LNCaP clone FGC (cell line): ENCODE measurements around the gene CABP7.

Source experiments
- DNase-seq: peaks from one replicate; pipeline ENCODE4 v3.0.0-alpha.2; 2011; ENCODE audit warnings: low read depth
- H3K4me3 ChIP-seq: 2 replicates; pipeline ENCODE4 v1.5.1; 2011; ENCODE audit warnings: mild to moderate bottlenecking, low read depth, low read length, control low read depth
- CTCF ChIP-seq: IDR thresholded peaks from 2 replicates; pipeline ENCODE4 v1.5.1; 2012; ENCODE audit warnings: mild to moderate bottlenecking; ENCODE audit not compliant: control insufficient read depth, insufficient read depth; ENCODE audit errors: extremely low read depth

CABP7 gene

GRCh38 chr22:29772170-29772641 lies 52.4 kb downstream of the CABP7 start:
- H3K4me3 ChIP-seq: no peak overlapping the region
- peak; percentile 53 for TF ChIP-seq CTCF
- no peak for DNase-seq

GRCh38 chr22:29773233-29773632 lies 53.4 kb downstream of the CABP7 start:
- DNase-seq: no peak
- TF ChIP-seq CTCF: no peak
- no peak overlapping the region for H3K4me3 ChIP-seq

- TF ChIP-seq CTCF: no peak
- DNase-seq: no peak
- H3K4me3 ChIP-seq: no peak overlapping the region
Observed at GRCh38 chr22:29780220-29780619, 60.4 kb downstream of the CABP7 start.

- no peak for DNase-seq
- no peak for TF ChIP-seq CTCF
- H3K4me3 ChIP-seq: no peak overlapping the region
Observed at GRCh38 chr22:29780748-29781676, 61.2 kb downstream of the CABP7 start.
